Choroid plexus epithelial cell (primary cell): Measurements from ENCODE around the gene ZDHHC14.

Experiments used
- DNase-seq: peaks from one replicate; pipeline ENCODE4 v3.0.0-alpha.2; 2010; ENCODE audit warnings: low read depth
- H3K4me3 ChIP-seq: 2 replicates; pipeline ENCODE4 v1.5.1; 2011; ENCODE audit warnings: low read depth, mild to moderate bottlenecking, control low read depth, low read length, moderate library complexity
- TF ChIP-seq, protein P1 (sequence below): conservative IDR thresholded peaks from 2 replicates; pipeline ENCODE4 v1.5.1; 2011; ENCODE audit warnings: low read depth, mild to moderate bottlenecking, control low read depth, inconsistent platforms, low read length, moderate library complexity

The ZDHHC14 gene

DNA sequence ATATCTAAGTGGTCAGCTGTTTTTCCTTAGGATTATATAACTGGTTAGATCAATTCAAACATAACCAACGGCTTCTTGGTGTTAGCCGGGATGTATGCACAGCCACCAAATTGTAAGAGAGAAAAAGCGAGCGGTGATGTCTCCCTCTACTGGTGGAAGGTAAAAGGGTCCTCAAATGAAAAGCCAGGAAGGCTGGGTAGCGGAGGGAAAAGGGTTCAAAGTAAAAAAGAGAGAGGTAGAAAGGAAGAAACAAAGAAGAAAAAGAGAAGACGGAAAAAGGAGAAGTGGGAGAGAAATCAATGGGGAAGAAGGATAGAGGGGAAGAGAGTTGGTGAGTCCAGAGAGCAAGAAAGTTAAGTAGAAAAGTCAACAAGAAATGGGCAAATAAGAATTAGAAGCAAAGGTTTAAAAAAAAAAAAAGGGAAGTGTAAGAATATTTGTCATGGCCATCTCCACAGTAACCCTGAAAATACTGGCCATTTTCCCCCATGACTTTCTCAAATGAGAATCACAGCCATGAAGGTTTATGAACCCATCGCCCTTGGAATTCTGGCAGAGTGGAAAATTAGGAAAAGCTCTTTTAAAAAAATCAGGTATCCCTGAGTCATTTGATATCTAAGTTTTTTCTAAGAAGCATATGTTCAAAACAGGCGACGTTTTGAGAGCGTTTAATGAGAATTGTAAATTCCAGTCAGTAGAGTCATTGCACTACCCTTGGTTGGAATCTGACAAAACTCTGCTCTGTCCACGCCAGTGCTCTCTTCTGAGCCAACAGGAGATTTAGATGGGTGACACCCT lies 286.4 kb downstream of the ZDHHC14 start:
- peak; percentile 79 for DNase-seq
- TF ChIP-seq, protein P1, sequence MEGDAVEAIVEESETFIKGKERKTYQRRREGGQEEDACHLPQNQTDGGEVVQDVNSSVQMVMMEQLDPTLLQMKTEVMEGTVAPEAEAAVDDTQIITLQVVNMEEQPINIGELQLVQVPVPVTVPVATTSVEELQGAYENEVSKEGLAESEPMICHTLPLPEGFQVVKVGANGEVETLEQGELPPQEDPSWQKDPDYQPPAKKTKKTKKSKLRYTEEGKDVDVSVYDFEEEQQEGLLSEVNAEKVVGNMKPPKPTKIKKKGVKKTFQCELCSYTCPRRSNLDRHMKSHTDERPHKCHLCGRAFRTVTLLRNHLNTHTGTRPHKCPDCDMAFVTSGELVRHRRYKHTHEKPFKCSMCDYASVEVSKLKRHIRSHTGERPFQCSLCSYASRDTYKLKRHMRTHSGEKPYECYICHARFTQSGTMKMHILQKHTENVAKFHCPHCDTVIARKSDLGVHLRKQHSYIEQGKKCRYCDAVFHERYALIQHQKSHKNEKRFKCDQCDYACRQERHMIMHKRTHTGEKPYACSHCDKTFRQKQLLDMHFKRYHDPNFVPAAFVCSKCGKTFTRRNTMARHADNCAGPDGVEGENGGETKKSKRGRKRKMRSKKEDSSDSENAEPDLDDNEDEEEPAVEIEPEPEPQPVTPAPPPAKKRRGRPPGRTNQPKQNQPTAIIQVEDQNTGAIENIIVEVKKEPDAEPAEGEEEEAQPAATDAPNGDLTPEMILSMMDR, result peak; percentile 90
- H3K4me3 ChIP-seq, result no peak overlapping the region

DNA sequence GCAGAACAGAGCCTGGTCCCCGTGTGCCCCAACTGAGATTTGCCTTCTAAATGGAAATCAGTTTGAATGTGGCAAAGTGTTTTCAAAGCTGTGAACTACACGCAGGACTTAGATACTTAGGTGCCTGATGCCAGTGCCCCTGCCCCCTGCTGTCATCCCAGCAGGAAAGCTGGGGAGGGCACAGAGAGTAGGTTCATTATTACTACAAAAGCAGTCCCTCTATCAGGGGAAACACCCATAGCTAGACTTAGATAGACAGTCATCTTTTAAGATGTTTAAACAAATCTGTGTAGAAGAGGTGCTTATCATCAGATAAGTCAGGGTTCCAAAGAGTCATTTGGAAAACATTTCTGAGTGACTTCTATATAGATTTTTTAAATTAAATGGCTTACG lies 287.0 kb downstream of the ZDHHC14 start:
- no peak for DNase-seq
- TF ChIP-seq, protein P1, result no peak
- H3K4me3 ChIP-seq, result no peak overlapping the region

DNA sequence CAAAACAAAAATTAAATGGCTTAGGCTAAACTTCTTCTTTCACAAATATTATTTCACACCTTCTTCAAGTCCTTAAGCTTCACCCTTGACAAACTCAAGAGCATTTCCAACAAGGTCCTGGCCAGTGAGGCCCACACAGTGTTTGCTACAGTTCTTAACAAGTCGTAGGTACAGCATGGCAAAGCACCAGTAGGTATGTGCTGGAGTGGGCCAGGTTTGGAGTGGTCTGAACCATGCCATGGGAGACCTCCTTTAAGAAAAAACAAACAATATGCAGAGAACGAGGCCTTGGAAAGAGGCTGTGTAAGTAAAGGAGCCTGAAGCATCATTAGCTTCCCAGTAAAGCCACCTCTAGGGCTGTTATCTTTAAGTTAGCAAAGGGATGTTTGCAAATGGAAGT lies 287.7 kb downstream of the ZDHHC14 start:
- DNase-seq, result no peak
- H3K4me3 ChIP-seq, result no peak overlapping the region
- TF ChIP-seq, protein P1, result no peak

DNA sequence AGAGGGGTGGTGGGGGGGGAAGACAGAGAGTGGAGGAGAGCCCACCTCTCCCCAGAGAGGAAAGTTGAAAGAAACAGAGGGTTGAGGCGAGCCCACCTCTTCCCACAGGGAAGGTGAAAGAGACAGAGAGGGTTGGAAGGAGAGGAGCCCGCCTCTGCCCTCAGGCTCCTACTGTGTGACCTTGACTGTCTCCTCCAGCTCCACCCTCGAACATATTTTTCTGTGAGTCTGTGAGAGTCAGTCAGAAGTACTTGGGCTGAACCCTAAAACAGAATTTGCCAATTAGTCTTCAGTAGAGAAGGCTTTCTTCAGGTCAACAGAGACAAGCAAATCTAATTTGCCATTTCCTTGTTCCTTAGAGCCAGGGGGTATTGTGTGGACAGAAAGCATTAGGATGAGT lies 288.3 kb downstream of the ZDHHC14 start:
- TF ChIP-seq, protein P1, result no peak
- DNase-seq, result no peak
- H3K4me3 ChIP-seq, result no peak overlapping the region

DNA sequence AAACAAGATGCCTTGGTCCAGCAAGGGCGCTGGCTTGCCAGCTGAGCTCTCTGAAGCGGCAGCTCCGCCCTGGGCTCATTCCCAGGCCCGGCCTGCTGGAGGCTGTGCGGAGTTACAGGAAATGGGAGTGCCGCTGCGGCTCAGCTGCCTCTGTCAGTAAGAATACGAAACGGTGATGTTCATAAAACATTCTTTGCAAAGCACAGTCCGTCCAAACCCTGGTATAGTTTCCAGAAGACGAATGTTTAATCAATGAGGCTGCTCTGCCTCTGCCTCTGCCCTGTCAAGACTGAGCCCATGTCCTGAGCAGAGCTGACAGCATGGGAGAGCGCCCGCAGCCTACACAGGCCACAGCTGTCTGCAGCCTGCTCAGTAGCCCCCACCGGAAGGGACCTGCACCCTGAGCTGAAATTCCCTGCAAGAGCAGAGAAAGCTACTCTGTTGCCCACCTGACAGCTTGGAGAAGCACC lies 288.8 kb downstream of the ZDHHC14 start:
- TF ChIP-seq, protein P1, result peak; percentile 56
- peak overlapping the region; percentile 13 for H3K4me3 ChIP-seq
- DNase-seq, result peak; percentile 84

DNA sequence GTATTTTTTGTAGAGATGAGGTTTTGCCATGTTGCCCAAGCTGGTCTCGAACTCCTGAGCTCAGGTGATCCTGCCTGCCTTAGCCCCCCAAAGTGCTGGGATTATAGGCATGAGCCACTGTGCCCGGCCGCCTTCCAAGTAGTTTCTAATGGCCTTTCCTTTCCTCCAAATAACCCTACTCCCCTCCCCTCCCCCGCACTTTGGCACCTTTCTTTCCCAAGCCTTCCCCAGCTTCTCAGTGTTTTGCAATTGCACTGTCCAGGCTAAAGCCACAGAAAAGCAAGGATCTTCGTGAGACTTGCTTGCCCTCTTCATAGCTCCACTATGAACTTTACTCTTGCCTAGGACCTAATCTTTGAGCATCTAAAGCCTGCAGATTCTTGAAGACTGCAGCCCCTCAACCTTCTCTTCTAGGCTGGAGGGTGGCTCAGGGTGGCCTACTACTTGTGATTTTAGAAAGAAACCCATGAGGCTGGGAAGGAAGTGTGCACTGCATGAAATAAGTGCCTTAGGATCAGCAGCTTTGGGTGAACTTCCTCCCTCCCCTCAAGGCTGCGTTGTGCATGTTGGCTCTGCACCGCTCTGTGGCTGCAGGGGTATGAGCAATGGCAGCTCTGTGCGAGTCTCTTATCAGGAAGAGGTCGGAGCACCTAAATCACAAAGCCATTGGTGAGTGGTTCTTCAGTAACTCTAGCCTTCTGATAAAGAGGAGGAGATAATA lies 289.6 kb downstream of the ZDHHC14 start:
- TF ChIP-seq, protein P1, result no peak
- DNase-seq, result no peak

More for the DNA sequence above, 289.6 kb downstream of the ZDHHC14 start:
- no peak overlapping the region for H3K4me3 ChIP-seq
